ENCODE measurements around the gene ZNF490.
"Not testable (repeated sequence)": the region's sequence is repeated elsewhere in the genome, so short reads cannot be mapped to it uniquely, and the experiment has no call there.

ZNF490 gene

DNA sequence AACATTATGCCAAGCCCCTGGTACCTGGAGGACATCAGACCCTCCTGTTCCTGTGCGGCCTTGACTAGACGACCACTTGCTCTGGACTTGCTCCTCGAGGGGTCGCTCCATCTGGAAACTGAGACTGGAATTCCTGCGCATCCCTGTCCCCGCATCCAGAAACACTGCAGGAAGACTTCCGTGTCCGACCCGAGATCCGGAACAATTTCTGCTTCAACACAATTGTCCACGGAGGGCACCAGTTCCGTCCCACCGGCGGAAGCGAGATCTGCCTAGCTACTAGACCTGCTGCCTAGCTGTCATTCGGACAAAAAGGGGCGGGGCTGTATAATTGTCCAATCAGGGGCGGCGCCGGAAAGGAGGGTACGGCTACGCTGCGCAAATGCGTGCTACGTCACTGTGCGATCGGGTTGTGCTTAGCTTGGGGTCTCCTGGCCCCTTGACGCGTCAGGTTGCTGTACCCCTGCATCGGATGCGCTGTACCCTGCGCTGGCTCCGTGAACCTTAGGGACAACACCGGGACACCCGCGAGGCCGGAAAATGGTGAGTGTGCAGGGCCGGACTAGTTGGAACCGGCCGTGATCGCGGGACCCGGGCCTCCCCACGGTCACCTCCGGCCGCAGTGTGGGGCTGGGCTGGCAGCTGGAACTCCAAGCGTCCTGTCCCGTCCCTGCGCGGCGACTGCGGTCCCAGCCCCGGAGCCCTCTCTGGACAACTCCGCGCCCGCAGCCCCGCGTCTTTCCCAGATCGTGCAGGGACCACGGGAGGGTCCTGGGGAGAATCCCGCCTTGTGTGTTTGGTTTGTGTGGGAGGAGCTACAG, at the start of gene ZNF490, which contains the start of gene ZNF791:
ZNF490 (minus strand) TSS at position 274 of the 821 bp plus-strand sequence; CDS start at position 141, 133 bp downstream.
ZNF791 (plus strand) TSS at position 381 of the 821 bp plus-strand sequence; CDS start at position 541, 160 bp downstream.
- DNase-seq (ENCODE audit: low read depth in 4 of 4, low spot score in 1 of 4): peak; percentile 94 to 98 (median 96)

DNA sequence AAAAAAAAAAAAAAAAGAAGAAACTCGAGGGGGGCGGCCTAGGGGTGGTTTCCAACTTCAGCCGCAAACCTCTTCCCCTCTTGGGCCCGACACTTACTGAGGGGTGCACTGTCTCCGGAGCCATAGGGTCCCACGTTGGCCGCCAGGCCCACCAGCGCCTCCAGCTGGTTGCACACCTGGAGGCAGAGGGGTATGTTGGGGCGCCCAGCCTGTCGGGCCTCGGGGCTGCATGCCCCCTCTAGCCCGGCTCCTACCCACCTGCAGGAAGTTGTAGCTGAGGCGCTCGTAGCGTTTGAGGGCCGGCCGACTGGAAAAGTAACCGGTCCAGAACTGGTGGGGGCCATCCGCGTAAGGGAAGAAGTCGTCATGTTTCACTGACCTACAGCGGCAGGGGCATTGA, 47.4 kb upstream of the ZNF490 start:
- DNase-seq (ENCODE audit: low read depth in 4 of 4, low spot score in 1 of 4): no peak

DNA sequence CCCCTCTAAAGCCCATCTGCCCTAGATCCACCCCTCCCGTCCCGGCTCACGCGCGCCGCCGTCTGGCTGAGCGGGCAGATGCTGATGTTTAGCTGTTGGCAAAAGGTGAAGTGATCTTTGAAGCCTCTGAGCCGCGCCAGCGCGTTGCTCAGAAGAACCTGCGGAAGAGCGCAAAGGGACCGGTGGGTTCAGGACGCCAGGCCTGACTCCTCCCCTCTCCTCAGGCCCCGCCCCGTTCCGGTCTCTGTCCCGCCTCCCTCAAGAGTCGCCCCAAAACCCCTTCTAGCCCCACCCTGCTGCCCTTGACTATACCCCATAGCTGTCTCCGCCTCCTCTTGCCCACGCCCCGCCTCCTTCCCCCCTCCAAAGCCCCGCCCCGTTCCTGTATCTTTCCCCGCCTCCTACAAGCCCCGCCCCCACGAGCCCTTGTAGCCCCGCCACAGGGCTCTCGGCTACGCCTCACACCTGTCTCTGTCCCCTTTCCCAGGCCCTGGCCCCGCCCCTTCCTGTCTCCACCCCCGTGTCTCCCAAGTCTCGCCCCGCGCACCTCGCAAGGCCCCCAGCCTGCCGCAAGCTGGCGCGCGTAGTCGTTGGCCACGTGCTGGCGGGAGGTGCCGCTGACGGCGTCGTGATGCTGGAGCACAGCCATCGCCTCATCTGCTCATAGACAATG, 46.4 kb upstream of the ZNF490 start:
- peak in 1 of 4 experiments; percentile 36 for DNase-seq (ENCODE audit: low read depth in 4 of 4, low spot score in 1 of 4)

DNA sequence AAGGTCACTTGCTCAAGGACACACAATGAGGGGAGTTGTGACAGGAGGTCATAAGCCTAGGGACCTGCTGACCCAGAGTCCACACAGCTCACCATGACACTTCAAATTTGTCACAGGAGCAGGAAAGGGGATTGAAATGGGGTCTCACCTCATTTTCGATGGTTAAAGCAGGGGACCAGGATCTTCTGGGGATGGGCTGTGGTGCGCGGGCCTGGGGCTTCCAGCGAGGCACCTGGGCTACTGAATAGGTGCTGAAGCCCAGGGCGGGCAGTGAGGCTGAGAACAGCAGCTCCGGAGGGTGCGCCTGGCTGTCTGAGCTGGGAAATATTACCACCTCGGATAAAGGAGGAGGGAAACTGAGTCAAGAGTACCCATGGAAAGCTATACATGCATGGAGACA, 44.9 kb upstream of the ZNF490 start:
- DNase-seq (ENCODE audit: low read depth in 4 of 4, low spot score in 1 of 4): no peak

DNA sequence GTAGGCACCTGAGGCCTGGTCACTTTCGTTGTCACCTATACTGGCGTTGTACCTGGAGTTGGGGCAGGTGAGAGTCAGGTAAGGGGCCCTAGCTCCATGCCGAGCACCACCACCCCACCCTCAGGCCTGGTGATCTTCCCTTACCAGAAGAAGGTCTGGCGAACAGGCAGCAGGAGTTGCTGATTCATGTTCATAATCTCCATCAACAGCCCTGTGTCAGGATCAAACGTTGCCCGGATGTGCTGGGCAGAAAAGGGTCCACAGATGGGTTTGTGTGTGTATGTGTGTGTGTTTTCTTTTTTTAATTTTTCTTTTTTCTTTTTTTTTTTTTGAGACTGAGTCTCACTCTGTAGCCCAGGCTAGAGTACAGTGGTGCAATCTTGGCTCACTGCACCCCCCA, 41.6 kb upstream of the ZNF490 start:
- no peak for DNase-seq (ENCODE audit: low read depth in 4 of 4, low spot score in 1 of 4)

DNA sequence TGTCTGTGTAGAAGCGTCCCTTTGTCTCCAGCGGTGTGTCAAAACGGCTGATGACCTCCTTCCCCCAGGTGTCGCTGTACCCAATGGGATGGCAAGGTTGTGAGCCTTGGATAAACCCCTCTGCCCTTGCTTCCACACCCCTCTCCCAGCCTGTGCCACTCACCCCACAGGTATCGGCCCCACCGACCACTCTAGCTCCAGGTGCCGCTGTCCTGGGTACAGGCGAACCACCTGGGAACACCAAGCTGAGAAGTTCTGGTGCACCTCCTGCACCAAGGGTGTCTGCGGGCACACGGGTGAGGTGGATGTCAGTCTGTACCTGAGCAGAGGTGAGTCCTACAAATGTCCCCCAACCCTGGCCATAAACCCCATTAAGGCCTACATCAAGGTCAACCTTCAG, 39.3 kb upstream of the ZNF490 start:
- no peak for DNase-seq (ENCODE audit: low read depth in 4 of 4, low spot score in 1 of 4)

DNA sequence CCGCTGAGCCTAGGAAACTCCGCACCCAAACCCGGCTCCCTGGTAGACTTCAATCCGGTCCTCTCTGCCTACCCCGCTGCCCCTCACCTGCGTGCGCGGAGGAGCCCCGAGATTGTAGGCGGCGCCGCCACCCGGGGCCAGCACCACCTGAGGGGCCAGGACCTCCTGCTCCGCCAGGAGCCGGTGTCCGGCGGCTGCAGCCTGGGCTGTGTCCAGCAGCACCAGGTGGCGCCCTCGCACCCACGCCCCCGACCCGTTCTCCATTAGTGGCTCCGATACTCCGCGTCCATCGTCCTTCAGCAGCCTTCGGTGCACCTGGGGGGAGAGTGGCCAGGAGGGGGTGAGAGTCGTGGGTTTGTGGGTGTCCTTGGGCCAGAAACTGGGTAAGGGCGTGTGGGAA, 37.5 kb upstream of the ZNF490 start:
- DNase-seq (ENCODE audit: low read depth in 4 of 4, low spot score in 1 of 4): no peak

DNA sequence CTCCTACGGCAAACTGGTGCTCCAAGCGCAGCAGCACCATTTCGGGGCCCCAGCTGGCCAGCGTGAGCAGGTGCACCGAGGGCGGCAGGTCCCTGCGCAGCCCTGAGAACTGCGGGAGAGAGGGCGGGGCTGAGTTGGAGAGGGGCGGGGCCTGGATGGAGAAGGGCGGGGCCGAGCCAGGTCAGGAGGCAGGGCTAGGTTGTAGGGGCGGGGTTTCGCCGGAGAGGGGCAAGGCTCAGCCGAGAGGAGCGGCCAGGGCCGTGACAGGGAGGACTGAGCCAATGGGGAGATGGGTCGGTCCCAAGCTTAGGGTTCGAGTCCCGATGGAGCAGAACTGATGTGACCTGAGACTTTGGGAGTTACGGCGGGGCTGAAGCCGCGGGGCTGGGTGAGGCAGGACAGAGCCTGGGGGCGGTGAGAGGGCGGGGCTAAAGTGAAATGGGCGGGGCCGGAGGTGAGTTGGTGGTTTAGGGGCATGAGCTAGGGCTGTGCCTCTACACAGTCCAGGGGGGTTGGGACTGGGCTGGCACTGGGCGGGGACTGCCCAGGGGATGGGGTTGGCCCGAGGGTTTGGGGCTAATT, 37.0 kb upstream of the ZNF490 start:
- peak in 2 of 4 experiments; percentile 26 to 28 for DNase-seq (ENCODE audit: low read depth in 4 of 4, low spot score in 1 of 4)

DNA sequence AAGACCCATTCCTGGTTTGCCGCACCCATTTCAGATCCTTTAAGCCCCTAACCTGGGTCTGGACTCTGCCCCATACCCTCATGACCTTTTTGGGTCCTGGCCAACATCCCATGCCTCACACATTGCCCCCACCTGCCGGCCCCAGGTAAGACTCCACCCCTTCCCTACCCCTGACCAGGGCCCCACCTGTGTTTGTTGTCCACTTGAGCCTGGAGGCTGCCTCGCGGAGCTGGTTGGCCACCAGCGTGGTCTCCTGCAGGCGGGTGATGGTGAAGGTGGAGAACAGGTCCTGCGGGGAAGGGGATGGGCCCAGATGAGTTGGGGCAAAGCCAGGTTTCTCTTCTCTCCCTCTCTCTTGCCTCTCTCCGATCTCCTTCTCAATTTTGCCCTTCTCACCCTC, 36.4 kb upstream of the ZNF490 start:
- DNase-seq (ENCODE audit: low read depth in 4 of 4, low spot score in 1 of 4): no peak

DNA sequence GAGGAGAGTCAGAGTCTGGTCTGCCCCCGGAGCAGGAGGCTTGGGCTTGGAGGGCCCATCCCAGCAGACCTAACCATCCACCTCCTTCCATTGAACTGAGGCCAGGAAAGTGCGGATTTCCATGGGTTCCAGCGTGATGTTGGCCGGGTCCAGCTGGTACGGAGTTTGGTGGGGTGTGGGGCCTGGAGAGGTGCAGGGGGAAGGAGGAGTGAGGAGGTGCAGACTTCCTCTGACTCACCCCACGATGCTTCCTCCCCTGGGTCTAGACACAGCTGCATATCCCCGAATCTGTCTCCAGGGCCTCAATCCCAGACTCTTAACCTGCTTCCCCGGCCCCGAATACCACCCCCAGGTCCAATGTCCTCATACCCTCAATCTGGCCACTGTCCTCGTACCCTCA, 35.9 kb upstream of the ZNF490 start:
- DNase-seq (ENCODE audit: low read depth in 4 of 4, low spot score in 1 of 4): no peak

DNA sequence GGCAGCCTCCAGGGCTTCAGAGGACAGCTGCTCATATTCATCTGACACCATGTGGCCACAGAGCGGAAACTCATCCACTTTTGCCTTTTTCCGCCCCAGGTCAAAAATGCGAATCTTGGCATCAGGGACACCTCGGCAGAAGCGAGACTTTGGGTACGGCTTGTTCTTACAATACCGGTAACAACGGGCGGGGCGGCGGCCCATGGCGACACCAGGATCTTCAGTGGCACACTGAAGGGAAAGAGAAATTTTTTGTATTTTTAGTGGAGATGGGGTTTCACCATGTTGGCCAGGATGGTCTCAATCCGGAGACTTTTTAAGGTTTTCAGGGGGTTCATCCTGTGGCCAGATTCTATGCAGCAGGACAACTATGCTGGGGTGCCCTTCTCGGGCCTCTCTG, 33.1 kb upstream of the ZNF490 start:
- DNase-seq (ENCODE audit: low read depth in 4 of 4, low spot score in 1 of 4): not testable (repeated sequence)

DNA sequence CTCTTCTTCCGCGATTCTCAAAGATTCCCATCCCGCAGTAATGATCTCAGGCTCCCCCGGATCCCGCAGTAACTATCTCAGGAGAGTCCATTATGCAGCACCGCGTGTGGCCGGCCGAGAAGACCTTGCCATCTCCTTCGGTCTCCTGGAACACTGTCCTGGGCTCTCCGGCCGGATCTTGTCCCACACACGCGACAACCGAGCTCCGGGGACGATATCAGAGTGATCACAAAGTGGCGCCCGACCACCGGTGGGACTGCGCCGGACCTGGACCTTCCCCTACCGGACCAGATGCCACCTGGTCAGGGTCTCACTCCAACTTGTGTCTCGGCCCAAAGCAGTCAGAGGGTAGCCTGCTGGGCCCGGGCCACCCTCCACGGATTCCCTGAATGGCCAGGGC, 31.9 kb upstream of the ZNF490 start:
- no peak for DNase-seq (ENCODE audit: low read depth in 4 of 4, low spot score in 1 of 4)

DNA sequence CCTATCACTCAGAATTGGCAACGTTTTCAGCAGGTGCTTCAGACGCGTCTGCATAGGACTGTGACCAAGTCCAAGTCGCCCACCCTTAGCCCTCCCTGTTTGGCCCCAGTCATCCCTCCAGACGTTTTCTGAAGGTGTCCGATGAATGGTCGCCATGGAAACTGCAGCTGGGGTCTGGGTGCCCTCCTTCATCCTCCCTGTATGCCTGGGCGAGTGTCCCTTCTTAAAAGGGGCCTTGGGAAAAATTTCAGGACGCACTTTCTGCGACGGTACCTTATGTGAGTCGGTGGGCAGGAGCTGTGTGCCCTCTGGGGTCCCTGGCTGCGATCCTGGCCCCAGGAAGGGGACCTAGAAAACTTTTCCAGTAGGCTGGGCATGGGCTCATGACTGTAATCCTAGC, 30.8 kb upstream of the ZNF490 start:
- DNase-seq (ENCODE audit: low read depth in 4 of 4, low spot score in 1 of 4): no peak

DNA sequence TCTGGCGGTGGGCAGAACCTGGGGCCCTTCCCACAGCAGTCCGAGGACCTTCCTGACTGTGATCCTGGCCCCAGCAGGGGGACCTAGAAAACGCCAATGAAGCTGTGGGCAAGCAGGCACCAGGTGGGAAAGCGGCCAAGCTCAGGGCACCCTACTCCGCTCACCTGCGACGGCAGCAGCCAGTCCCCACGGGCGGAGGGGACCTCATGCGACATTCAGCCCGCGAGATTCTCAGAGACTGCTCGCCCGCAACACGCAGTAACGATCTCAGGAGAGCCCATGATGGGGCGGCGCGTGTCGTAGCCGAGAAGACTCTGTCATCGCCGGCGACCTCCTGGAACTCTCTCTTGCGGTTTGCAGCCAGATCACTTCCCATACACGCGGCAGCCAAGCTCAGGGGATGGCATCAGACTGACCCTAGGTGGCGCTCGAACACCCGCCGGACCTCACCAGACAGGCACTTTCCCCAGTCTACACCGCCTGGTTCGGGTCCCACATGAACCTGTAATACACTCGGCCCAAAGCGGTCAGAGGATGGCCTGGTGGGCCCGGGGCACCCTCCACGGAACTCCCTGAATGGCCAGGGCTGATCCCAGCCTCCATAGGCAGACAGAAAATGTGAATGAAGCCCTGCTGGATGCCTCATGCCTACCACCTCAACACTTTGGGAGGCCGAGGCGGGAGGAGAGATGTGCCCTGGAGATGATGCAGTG, 29.4 kb upstream of the ZNF490 start:
- peak; percentile 66 to 85 (median 82) for DNase-seq (ENCODE audit: low read depth in 4 of 4, low spot score in 1 of 4)

DNA sequence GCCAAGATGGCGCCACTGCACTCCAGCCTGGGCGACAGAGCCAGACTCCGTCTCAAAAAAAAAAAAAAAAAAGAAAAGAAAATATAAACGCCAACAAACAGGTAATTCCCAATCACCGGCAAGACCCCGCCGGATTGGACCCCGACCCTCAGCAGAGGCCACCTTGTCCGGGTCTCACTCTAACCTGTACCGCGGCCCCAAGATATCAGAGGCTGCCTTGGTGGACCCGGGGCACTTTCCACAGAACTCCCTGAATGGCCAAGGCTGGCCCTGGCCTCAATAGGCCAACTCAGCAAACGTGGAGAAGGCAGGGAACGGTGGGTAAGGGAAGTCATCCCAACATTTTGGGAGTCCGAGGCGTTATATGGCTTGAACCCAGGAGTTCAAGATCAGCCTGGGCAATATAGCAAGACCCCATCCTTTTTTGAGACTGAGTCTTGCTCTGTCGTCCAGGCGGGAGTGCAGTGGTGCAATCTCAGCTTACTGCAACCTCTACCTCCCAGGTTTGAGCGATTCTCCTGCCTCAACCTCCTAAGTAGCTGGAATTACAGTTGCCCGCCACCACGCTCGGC, 28.1 kb upstream of the ZNF490 start:
- no peak for DNase-seq (ENCODE audit: low read depth in 4 of 4, low spot score in 1 of 4)

DNA sequence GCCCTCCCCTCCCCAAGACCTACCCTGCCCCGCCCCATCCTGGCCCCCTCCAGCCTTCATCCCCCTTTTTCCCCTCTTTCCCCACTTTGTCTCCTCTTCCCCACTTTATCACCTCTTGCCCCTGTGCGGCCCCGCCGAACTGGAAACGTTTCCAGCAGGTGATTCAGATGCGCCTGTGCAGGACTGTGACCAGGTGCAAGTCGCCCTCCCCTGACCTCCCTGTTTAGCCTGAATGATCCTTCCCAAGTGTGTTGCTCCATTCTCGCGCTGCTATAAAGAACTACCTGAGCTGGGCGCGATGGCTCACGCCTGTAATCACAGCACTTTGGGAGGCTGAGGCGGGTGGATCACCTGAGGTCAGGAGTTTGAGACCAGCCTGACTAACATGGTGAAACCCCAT, 26.0 kb upstream of the ZNF490 start:
- no peak for DNase-seq (ENCODE audit: low read depth in 4 of 4, low spot score in 1 of 4)

DNA sequence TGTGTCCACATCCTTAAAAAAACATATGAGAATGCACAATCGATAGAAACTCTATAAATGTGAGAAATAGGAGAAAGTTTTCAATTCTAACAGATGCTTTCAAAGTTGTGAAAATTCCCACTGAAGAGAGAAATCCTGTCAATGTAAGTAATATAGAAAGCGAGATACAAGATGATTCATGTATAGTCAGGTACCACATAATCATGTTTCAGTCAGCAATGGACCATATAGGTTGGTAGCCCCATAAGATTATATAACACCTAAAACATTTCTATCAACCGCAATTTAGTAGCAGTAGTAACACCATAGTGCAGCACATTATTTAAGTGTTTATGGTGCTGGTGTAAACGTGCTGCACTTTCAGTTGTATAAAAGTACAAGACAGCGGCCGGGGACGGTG, 18.6 kb upstream of the ZNF490 start:
- no peak for DNase-seq (ENCODE audit: low read depth in 4 of 4, low spot score in 1 of 4)

DNA sequence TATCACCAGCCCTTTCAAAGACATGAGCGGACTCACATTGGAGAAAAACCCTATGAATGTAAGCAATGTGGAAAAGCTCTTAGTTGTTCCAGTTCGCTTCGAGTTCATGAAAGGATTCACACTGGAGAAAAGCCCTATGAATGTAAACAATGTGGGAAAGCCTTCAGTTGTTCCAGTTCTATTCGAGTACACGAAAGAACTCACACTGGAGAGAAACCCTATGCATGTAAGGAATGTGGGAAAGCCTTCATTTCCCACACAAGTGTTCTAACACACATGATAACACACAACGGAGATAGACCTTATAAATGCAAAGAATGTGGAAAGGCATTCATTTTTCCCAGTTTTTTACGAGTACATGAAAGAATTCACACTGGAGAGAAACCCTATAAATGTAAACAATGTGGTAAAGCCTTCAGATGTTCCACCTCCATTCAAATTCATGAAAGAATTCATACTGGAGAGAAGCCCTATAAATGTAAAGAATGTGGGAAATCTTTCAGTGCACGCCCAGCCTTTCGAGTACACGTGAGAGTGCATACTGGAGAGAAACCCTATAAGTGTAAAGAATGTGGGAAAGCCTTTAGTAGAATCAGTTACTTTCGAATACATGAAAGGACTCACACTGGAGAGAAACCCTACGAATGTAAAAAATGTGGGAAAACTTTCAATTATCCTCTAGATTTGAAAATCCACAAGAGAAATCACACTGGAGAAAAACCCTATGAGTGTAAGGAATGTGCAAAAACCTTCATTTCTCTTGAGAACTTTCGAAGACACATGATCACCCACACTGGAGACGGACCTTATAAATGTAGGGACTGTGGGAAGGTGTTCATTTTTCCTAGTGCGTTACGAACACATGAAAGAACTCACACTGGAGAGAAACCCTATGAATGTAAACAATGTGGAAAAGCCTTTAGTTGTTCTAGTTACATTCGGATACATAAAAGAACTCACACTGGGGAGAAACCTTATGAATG, 17.7 kb upstream of the ZNF490 start:
- no peak for DNase-seq (ENCODE audit: low read depth in 4 of 4, low spot score in 1 of 4)

DNA sequence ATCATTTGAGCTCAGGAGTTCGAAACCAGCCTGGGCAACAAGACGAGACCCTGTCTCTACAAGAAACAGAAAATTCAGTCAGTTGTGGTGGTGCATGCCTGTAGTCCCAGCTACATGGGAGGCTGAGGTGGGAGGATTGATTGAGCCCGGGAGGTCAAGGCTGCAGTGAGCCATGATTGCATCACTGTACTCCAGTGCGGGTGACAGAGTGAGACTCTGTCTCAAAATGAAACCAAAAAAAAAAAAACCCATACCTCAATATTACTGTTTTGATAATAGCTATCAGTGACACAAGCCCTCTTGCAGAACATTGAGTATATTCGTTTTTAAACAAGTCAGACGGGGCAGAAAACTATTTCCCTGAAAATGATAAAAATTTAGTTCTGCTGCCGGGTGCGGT, 16.3 kb upstream of the ZNF490 start:
- no peak for DNase-seq (ENCODE audit: low read depth in 4 of 4, low spot score in 1 of 4)

All from stimulated activated CD4-positive, alpha-beta T cell treated with anti-CD3 and anti-CD28 coated beads, Interleukin-1b, Interleukin-23, amount 100 ng/mL, for 24 hours (primary cell).